ENCODE data around the gene CTTN.

- TF ChIP-seq EP300 (IDR thresholded peaks at IDR 0.05; ENCODE audit: borderline replicate concordance in 1 of 2, low read depth in 2 of 2, low read length in 2 of 2) (no peak), SIX5 (IDR thresholded peaks at IDR 0.05; ENCODE audit: low read depth, low read length) (no peak), SRF (IDR thresholded peaks at IDR 0.05; ENCODE audit: low read depth, low read length) (no peak), POLR2A (IDR thresholded peaks at IDR 0.05; ENCODE audit: control extremely low read depth in 1 of 2, low read depth in 2 of 2, low read length in 2 of 2) (no peak), ATF2 (IDR thresholded peaks at IDR 0.05; ENCODE audit: low read length) (no peak), RAD21 (IDR thresholded peaks at IDR 0.05 in 1 of 2, conservative IDR thresholded peaks at IDR 0.05 in 1 of 2; ENCODE audit: low read depth in 2 of 2, low read length in 2 of 2) (no peak), SUZ12 (IDR thresholded peaks at IDR 0.05; ENCODE audit: low read length) (no peak), CEBPB (IDR thresholded peaks at IDR 0.05; ENCODE audit: low read depth, low read length) (no peak)
- TF ChIP-seq, protein P1, sequence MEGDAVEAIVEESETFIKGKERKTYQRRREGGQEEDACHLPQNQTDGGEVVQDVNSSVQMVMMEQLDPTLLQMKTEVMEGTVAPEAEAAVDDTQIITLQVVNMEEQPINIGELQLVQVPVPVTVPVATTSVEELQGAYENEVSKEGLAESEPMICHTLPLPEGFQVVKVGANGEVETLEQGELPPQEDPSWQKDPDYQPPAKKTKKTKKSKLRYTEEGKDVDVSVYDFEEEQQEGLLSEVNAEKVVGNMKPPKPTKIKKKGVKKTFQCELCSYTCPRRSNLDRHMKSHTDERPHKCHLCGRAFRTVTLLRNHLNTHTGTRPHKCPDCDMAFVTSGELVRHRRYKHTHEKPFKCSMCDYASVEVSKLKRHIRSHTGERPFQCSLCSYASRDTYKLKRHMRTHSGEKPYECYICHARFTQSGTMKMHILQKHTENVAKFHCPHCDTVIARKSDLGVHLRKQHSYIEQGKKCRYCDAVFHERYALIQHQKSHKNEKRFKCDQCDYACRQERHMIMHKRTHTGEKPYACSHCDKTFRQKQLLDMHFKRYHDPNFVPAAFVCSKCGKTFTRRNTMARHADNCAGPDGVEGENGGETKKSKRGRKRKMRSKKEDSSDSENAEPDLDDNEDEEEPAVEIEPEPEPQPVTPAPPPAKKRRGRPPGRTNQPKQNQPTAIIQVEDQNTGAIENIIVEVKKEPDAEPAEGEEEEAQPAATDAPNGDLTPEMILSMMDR (IDR thresholded peaks at IDR 0.05; ENCODE audit: control extremely low read depth in 1 of 3, insufficient read depth in 1 of 3, low read depth in 1 of 3, low read length in 3 of 3) = no peak
- TF ChIP-seq, protein P2, sequence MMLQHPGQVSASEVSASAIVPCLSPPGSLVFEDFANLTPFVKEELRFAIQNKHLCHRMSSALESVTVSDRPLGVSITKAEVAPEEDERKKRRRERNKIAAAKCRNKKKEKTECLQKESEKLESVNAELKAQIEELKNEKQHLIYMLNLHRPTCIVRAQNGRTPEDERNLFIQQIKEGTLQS (IDR thresholded peaks at IDR 0.05; ENCODE audit: insufficient read depth, low read depth, low read length) = no peak
Observed at GRCh38 chr11:70433038-70433437, 34.7 kb downstream of the CTTN start.

Data from H1 (cell line).